Measurements from ENCODE around the gene NT5C2.

Gene NT5C2

DNA sequence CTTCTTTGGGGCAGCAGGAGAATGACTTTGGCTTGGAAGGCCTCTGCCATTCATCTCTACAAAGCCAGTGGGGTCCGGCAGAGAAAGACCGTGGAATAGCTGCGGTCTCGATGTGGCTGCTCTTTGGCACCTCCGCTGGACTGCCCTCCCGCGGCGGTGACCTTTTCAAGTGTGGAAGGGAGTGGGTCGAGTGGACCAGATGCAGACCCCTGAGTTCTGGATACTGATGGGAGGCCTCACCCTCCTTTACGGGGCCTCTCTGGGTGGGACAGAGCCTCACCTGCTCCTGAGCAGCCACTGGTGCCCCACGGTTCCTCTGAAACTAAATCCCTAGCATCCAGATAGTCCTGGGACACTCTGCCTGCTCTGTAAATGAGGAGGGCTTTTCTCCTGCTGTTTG, 113.1 kb downstream of the NT5C2 start:
- H3K27me3 ChIP-seq (ENCODE audit: insufficient read depth, low read length, poor library complexity), result no peaks in the 10 kb centered on the region
- no peaks in the 10 kb centered on the region for H3K79me2 ChIP-seq (ENCODE audit: insufficient read depth, low read length)
- no peak overlapping the region for H3K9ac ChIP-seq (ENCODE audit: low read depth, low read length)
- no peak overlapping the region for H3K4me3 ChIP-seq (ENCODE audit: low read depth in 1 of 2, low read length in 2 of 2)
- no peak for TF ChIP-seq EZH2 (IDR thresholded peaks at IDR 0.05; ENCODE audit: borderline replicate concordance, low read depth, low read length, severe bottlenecking)
- TF ChIP-seq, protein P1, sequence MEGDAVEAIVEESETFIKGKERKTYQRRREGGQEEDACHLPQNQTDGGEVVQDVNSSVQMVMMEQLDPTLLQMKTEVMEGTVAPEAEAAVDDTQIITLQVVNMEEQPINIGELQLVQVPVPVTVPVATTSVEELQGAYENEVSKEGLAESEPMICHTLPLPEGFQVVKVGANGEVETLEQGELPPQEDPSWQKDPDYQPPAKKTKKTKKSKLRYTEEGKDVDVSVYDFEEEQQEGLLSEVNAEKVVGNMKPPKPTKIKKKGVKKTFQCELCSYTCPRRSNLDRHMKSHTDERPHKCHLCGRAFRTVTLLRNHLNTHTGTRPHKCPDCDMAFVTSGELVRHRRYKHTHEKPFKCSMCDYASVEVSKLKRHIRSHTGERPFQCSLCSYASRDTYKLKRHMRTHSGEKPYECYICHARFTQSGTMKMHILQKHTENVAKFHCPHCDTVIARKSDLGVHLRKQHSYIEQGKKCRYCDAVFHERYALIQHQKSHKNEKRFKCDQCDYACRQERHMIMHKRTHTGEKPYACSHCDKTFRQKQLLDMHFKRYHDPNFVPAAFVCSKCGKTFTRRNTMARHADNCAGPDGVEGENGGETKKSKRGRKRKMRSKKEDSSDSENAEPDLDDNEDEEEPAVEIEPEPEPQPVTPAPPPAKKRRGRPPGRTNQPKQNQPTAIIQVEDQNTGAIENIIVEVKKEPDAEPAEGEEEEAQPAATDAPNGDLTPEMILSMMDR (IDR thresholded peaks at IDR 0.05; ENCODE audit: borderline replicate concordance, extremely low read depth, low read length, poor library complexity, severe bottlenecking), result no peak
- peaks cover 34% of the 10 kb centered on the region for H3K36me3 ChIP-seq (ENCODE audit: insufficient read depth, low read length)
- ATAC-seq (ENCODE audit: insufficient read depth, low read depth) (no peak), DNase-seq (no peak)
- H4K20me1 ChIP-seq (ENCODE audit: insufficient read depth, low read length), result no peaks in the 10 kb centered on the region
- no peak overlapping the region for H2AFZ ChIP-seq (ENCODE audit: low read depth, low read length)
- H3K4me1 ChIP-seq (ENCODE audit: insufficient read depth, low read length), result no peaks in the 10 kb centered on the region
- no peaks in the 10 kb centered on the region for H3K9me3 ChIP-seq (ENCODE audit: insufficient read depth, low read length, severe bottlenecking)
- no peak overlapping the region for H3K4me2 ChIP-seq (ENCODE audit: insufficient read depth, low read length)
- no peak overlapping the region for H3K27ac ChIP-seq (ENCODE audit: low read length)

DNA sequence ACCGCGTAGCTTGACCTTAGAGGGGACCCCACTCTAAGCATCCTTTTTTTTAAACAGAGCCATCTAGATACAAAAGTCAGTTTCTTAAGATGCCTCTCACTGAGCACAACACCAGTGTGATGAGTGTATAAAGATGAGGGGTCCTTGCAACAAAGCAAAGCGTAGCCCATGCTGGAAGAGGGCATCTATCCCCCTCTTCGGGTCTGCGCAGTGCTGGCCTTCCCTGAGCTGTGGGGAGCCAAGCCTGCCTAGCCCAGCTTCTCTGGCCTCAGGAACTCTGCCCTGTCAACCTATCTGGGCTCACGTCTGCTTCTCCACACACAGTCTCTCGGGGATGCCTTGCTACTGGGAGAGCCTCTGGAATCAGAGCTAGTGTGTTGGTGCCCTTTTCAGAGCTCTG, 114.0 kb downstream of the NT5C2 start:
- Histone ChIP-seq H3K27ac (ENCODE audit: low read length) (no peak overlapping the region), H3K9me3 (ENCODE audit: insufficient read depth, low read length, severe bottlenecking) (no peaks in the 10 kb centered on the region), H3K36me3 (ENCODE audit: insufficient read depth, low read length) (peaks cover 25% of the 10 kb centered on the region), H3K79me2 (ENCODE audit: insufficient read depth, low read length) (no peaks in the 10 kb centered on the region), H3K27me3 (ENCODE audit: insufficient read depth, low read length, poor library complexity) (no peaks in the 10 kb centered on the region), H3K9ac (ENCODE audit: low read depth, low read length) (no peak overlapping the region), H3K4me2 (ENCODE audit: insufficient read depth, low read length) (no peak overlapping the region), H4K20me1 (ENCODE audit: insufficient read depth, low read length) (no peaks in the 10 kb centered on the region), H3K4me1 (ENCODE audit: insufficient read depth, low read length) (no peaks in the 10 kb centered on the region), H2AFZ (ENCODE audit: low read depth, low read length) (no peak overlapping the region), H3K4me3 (ENCODE audit: low read depth in 1 of 2, low read length in 2 of 2) (no peak overlapping the region)
- ATAC-seq (ENCODE audit: insufficient read depth, low read depth) (no peak), DNase-seq (no peak)
- TF ChIP-seq, protein P1 (IDR thresholded peaks at IDR 0.05; ENCODE audit: borderline replicate concordance, extremely low read depth, low read length, poor library complexity, severe bottlenecking), result no peak
- no peak for TF ChIP-seq EZH2 (IDR thresholded peaks at IDR 0.05; ENCODE audit: borderline replicate concordance, low read depth, low read length, severe bottlenecking)

DNA sequence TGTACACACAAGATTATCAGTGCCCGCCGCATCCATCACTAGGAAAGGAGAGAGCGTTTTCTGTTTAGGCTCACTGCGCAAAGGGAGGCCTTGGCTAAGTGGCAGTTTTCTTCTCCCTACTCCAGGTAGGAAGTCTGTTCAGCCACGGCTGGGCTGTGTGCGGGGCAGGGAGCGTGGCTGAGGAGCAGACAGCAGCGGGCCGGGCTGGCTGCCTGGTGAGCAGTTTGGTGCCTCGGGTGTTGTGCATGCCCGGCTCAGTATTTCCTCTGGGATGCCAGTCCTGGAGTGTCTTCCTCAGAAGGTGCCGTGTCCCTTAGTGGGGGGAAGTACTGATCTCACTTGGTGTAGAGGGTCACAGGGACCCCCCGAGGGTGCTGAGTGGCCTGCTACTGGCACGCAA, 114.4 kb downstream of the NT5C2 start:
- H3K4me3 ChIP-seq (ENCODE audit: low read depth in 1 of 2, low read length in 2 of 2), result no peak overlapping the region
- H3K27ac ChIP-seq (ENCODE audit: low read length), result no peak overlapping the region
- no peak for TF ChIP-seq EZH2 (IDR thresholded peaks at IDR 0.05; ENCODE audit: borderline replicate concordance, low read depth, low read length, severe bottlenecking)
- TF ChIP-seq, protein P1 (IDR thresholded peaks at IDR 0.05; ENCODE audit: borderline replicate concordance, extremely low read depth, low read length, poor library complexity, severe bottlenecking), result no peak
- H3K9ac ChIP-seq (ENCODE audit: low read depth, low read length), result no peak overlapping the region
- no peak overlapping the region for H2AFZ ChIP-seq (ENCODE audit: low read depth, low read length)
- H3K36me3 ChIP-seq (ENCODE audit: insufficient read depth, low read length), result peaks cover 21% of the 10 kb centered on the region
- H3K79me2 ChIP-seq (ENCODE audit: insufficient read depth, low read length), result no peaks in the 10 kb centered on the region
- no peaks in the 10 kb centered on the region for H3K4me1 ChIP-seq (ENCODE audit: insufficient read depth, low read length)
- no peak for ATAC-seq (ENCODE audit: insufficient read depth, low read depth)
- no peak overlapping the region for H3K4me2 ChIP-seq (ENCODE audit: insufficient read depth, low read length)
- H4K20me1 ChIP-seq (ENCODE audit: insufficient read depth, low read length), result no peaks in the 10 kb centered on the region
- no peaks in the 10 kb centered on the region for H3K9me3 ChIP-seq (ENCODE audit: insufficient read depth, low read length, severe bottlenecking)
- H3K27me3 ChIP-seq (ENCODE audit: insufficient read depth, low read length, poor library complexity), result no peaks in the 10 kb centered on the region
- no peak for DNase-seq

DNA sequence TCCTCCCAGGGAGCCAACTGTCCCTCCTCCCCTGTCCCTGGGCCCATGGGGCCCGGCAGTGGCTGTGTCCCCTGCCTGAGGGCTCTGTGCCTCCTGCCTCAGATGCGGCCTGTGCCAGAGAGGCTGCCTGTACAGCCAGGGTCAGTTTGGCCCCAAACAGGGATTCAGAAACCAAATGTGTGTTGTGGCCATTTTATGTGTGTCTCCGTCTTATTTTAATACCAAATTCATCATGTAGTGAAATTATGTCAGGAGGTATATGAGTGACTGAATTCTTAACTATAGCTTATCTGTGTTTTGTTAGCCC, 114.8 kb downstream of the NT5C2 start:
- Histone ChIP-seq H2AFZ (ENCODE audit: low read depth, low read length) (no peak overlapping the region), H3K9me3 (ENCODE audit: insufficient read depth, low read length, severe bottlenecking) (no peaks in the 10 kb centered on the region), H3K79me2 (ENCODE audit: insufficient read depth, low read length) (no peaks in the 10 kb centered on the region), H3K4me3 (ENCODE audit: low read depth in 1 of 2, low read length in 2 of 2) (no peak overlapping the region), H3K4me1 (ENCODE audit: insufficient read depth, low read length) (no peaks in the 10 kb centered on the region), H3K4me2 (ENCODE audit: insufficient read depth, low read length) (no peak overlapping the region), H3K36me3 (ENCODE audit: insufficient read depth, low read length) (peaks cover 17% of the 10 kb centered on the region), H4K20me1 (ENCODE audit: insufficient read depth, low read length) (no peaks in the 10 kb centered on the region), H3K27ac (ENCODE audit: low read length) (no peak overlapping the region), H3K27me3 (ENCODE audit: insufficient read depth, low read length, poor library complexity) (no peaks in the 10 kb centered on the region), H3K9ac (ENCODE audit: low read depth, low read length) (no peak overlapping the region)
- no peak for TF ChIP-seq EZH2 (IDR thresholded peaks at IDR 0.05; ENCODE audit: borderline replicate concordance, low read depth, low read length, severe bottlenecking)
- TF ChIP-seq, protein P1 (IDR thresholded peaks at IDR 0.05; ENCODE audit: borderline replicate concordance, extremely low read depth, low read length, poor library complexity, severe bottlenecking), result no peak
- no peak for ATAC-seq (ENCODE audit: insufficient read depth, low read depth)
- no peak for DNase-seq

Measured in DND-41 (cell line).